HG03139 (cell line): Measurements from ENCODE around the gene NQO1.
"Not testable (repeated sequence)": the region's sequence is repeated elsewhere in the genome, so short reads cannot be mapped to it uniquely, and the experiment has no call there.

Experiments used
- ATAC-seq: cut with Tn5 transposase; IDR thresholded peaks from one replicate; pipeline ENCODE4 v1.9.1; 2021; ENCODE audit not compliant: unreplicated experiment

Gene NQO1

DNA sequence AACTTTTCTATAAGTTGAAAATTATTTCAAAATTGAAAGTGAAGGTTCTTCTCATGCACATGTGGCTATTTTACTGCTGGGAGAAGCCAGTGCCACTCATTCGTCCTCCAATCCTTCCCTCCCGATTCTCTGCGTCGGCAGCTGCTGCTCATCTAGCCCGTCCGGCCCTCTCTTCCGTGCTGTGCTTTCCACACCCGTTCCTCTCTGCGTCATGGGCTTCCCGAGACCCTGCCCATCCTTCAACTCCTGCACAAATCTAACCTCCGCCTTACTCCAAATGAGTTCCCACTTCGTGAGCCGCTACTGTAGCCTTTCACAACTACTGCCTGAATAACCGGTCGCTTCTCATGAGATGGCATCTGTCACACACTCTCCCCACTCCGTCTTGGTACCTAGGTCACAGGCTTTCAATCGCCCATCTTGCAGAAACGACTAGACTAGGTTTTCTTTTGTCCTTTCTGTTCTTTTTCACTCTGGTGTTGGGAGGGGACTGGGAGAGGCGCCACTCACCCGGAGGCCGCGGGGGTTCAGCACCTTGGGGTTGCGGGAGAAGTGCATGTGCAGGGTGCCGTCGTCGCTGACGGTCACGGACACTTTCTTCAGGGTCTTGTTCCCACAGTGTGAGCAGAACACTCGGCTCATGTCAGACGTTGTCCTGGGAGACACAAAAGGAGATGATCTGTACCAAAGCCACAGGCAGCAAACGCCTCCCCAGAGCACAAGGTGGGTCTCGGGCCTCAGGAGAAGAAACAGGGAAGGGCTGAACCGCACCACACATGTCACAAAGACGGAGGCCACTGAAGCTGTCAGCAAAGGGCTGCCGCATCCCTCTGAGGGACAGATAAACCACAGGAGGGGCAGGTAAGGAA is 18.2 kb upstream of the NQO1 start:
- no peak for ATAC-seq

DNA sequence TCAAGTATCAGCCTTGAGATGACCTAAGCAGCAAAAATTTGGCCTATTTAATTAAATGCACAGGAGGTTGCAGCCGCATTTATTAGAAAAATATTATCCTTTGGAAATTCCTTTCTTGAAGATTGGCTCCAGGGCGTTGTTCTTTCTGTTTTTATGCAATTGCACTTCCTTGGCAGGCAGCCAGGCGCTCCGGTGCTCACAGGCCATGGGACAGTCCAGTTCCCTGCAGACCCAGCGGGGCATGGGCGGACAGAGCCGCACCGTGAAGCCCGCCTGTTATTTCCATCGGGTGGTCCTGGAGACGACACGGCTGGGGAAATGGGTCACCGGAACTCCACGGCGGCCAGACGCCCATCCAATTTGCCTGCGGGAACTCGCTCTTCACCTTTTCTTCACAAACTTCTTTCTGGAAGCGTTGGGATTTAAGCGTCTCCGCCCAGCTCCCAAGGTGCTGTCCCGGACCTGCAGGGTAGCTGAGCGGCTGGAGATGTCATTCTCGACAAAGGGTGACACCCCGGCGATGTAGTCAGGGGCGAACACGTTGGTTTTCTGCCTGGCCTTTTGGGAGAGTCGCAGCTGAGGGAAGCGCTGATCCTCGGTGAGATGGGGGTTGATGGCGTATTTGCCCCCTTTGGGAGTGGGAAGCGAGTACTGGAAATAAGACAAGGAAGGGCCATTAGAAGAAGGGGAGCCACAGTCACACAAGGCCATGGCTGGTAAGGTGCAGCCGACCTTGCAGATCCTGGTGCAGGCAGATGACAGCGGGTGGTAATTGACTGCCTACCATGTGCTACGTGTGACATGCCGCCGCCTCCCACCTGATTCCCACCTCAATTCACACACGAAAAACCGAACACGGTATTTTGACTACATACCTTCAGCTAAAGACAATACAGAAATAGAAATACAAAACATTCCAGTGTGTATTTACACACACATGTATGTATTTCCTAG is 15.9 kb upstream of the NQO1 start:
- ATAC-seq, result no peak

DNA sequence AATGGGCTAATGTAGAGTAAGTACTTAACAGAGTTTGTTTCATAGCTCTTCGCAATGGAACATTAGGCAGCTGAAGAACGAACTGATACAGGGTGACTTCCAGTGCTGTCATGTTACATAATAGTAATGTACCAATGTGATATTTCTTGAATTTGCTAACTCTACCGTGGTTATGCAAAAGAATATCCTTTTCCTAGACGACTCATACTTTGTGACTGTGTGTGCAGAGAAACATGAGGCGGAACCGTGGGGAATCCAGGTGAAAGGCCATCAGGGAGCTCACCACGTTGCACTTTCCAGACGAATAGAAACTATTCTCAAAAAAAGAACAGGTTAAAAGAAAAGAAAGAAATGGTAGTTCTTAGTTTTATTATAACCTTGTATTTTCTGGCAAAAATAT is 15.2 kb upstream of the NQO1 start:
- ATAC-seq, result no peak

DNA sequence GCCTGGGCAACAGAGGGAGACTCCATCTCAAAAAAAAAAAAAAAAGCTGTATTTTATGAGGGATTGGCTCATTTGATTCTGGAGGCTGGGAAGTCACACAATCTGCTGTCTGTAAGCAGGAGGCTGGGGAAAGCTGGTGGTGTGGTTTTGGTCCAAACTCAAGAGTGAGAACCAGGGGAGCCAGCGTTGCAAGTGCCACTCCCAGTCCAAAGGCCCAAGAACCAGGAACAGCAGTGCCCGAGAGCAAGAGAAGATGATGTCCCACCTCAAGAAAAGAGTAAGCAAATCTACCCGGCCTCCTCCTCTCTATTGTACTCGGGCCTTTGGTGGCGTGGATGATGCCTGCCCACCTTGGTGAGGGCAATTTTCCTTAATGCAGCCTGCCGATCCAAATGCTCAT is 5.7 kb upstream of the NQO1 start:
- ATAC-seq, result no peak

DNA sequence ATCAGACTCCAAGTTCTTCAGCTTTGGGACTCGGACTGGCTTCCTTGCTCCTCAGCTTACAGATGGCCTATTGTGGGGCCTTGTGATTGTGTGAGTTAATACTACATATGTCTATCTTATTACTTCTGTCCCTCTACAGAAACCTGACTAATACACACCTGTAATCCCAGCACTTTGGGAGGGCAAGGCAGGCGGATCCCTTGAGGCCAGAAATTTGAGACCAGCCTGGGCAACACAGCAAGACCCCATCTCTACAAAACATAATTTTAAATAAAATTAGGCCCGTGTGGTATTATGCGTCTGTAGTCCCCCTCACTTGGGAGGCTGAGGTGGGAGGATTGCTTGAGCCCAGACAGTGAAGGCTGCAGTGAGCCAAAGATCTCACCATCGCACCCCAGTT is 4.9 kb upstream of the NQO1 start:
- ATAC-seq, result not testable (repeated sequence)

DNA sequence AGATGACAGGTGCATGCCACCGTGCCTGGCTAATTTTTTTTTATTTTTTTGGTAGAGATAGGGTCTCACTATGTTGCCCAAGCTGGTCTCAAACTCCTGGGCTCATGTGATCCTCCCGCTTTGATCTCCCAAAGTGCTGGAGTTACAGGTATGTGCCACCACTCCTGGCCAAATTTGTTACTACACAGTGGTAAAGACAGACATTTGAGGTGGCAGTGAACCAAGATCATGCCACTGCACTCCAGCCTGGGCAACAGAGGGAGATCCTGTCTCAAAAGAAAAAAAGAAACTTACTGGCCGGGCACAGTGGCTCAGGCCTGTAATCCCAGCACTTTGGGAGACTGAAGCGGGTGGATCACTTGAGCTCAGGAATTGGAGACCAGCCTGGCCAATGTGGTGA is 2.7 kb upstream of the NQO1 start:
- ATAC-seq, result not testable (repeated sequence)

DNA sequence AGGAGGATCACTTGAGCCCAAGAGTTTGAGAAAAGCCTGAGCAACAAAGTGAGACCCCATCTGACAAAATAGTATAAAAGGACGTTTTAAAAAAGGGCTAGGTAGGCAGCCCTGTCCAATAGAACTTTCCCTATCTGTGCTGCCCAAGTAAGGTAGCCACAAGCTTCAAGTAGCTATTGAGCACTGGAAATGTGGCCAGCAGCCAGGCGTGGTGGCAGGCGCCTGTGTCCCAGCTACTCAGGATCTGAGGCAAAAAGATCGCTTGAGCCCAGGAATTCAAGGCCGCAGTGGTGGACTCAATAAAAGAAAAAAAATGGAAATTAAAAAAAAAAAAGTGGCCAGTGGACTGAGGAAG is 1.5 kb upstream of the NQO1 start:
- no peak for ATAC-seq

DNA sequence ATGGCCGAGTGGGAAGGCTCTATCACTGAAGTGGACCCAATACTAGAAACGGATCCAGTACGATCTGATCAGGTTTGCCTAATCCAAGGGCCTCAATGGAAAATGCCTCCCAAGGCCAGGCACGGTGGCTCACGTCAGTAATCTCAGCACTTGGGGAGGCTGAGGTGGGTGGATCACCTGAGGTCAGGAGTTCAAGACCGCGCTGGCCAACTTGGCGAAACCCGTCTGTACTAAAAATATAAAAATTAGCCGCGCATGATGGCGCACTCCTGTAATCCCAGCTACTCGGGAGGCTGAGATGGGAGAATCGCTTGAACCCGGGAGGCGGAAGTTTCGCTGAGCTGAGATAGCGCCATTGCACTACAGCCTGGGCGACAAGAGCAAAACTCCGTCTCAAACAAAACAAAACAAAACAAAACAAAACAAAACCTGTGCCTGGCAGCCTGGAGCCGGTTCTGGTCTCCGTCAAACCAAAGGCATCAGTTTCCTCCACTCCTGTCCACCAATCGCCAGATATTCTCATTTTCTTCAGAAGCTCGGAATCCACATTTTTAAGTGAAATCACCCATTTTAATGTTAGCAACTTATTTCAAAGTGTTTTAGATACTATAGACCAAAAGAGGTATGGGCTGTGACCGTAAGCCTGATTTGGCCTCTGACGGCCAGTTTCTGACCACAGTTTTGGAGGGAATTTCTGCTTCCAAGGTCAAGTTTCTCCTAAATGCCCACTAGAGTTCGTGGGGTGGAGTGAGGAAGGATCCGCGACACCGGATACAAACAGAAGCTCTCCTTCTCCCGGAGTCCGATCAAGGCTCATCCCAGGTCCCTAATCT is 664 bp downstream of the NQO1 start:
- ATAC-seq, result no peak

DNA sequence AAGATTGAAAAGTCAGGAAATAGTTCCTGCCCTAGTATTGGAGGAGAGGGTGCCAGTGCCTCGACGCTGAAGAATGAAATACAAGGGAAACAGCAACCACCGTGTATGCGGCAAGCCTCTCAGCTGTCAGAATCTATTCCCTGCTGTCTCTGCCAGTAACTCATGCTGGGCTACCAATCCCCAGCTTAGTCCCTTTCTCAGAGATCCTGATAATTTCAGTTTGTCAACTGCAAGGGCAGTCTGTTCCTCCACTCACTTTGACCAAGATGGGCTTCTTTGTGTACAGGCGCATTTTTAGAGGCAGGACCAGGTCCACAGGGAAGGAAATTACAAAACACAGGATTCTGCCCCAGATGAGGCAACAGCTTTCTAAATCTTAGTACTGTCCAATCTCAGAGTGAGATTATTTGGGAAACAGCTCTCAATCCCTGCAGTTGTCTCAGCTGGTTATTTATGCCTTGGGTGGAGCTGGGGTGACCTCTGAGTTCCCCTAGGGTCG is 1.3 kb downstream of the NQO1 start:
- no peak for ATAC-seq

DNA sequence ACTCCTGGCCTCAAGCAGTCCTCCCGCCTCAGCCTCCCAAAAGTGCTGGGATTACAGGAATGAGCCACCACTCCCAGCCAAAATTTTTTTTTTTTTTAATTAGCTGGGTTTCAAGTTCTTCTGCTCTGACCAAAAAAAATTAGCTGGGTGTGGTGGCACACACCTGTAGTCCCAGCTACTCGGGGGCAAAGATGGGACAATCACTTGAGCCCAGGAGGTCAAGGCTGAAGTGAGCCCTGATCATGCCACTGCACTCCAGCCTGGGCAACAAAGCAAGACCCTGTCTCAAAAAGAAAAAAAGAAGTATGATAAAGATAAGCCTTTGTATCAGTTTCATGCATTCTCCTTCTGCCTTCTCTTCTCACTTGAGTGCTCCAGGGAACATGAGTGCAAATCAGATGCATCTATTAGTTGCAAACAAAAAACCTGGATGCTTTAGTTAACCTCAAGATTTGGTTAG is 1.9 kb downstream of the NQO1 start:
- ATAC-seq, result no peak

DNA sequence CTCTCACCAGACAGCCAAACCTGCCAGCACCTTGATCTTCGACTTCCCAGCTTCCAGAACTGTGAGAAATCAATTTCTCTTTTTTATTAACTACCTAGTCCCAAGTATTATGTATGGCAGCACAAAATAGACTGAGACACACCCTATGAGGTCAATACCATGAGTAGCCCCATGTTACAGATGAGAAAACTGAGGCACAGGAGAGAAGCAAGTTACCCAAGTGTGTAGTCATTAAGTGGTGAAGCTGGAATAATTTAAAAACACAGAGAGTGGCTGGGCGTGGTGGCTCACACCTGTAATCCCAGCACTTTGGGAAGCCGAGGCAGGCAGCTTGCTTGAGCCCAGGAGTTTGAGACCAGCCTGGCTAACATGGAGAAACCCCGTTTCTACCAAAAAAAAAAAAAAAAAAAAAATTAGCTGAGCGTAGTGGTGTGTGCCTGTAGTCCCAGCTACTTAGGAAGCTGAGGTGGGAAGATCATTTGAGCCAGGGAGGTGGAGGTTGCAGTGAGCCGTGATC is 4.9 kb downstream of the NQO1 start:
- ATAC-seq, result no peak

DNA sequence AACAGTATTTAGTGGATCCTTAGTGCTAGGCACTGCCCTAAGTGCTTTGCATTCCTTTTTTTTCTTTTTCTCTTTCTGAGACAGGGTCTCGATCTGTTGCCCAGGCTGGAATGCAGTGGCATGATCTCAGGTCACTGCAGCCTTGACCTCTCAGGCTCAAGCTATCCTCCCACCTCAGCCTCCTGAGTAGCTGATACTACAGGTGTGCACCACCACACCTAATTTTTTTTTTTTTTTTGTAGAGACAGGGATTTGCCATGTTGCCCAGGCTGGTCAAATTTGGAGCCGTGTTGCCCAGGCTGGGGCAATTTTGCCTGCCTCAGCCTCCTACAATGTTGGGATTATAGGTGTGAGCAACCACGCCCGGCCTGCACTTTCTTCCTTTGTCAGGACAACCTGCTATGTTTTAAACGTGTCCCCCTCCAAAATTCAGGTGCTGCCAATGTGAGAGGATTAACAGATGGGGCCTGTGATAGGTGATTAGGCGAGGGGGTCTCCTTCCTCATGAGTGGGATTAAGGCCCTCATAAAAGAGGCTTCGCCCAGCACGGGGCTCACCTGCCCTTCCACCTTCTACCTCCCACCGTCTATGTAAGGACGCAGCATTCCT is 5.4 kb downstream of the NQO1 start:
- no peak for ATAC-seq

DNA sequence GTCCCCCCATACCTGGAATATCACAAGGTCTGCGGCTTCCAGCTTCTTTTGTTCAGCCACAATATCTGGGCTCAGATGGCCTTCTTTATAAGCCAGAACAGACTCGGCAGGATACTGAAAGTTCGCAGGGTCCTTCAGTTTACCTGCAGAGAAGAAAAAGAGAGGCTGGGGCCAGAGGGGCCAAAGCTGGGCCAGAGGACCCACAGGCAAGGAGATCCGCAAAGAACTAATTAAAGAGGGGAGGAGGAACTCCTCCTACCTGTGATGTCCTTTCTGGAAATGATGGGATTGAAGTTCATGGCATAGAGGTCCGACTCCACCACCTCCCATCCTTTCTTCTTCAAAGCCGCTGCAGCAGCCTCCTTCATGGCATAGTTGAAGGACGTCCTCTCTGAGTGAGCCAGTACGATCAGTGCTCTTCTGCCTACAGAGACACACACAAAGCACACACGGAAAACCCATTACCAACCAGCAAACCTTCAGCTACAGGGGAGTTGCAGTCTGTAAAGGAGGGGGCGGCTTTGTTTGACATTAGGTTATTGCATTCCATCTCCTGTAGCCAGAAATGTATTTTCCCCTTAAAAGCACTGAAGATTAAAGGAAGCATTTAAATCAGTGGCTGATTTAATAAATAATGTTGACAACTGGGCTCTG is 8.1 kb downstream of the NQO1 start:
- ATAC-seq, result no peak

DNA sequence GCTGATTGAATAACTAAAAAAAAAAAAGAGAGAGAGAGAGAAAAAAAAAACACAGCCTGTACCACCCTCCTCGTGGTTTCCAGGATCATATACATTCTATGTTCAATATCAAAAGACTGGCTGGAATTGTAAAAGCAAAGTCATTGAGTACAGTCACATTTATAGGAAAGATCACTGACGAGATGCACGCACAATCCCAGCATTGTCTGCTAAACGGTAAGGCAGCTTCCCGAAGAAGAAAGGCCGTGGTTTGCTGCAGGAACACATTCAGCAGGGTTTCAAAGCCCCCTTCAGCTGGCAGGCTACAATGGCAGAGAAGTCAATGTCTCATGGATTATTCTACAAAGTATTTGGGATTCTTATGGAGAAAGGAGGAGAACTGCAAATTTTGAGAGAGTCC is 9.3 kb downstream of the NQO1 start:
- ATAC-seq, result no peak

DNA sequence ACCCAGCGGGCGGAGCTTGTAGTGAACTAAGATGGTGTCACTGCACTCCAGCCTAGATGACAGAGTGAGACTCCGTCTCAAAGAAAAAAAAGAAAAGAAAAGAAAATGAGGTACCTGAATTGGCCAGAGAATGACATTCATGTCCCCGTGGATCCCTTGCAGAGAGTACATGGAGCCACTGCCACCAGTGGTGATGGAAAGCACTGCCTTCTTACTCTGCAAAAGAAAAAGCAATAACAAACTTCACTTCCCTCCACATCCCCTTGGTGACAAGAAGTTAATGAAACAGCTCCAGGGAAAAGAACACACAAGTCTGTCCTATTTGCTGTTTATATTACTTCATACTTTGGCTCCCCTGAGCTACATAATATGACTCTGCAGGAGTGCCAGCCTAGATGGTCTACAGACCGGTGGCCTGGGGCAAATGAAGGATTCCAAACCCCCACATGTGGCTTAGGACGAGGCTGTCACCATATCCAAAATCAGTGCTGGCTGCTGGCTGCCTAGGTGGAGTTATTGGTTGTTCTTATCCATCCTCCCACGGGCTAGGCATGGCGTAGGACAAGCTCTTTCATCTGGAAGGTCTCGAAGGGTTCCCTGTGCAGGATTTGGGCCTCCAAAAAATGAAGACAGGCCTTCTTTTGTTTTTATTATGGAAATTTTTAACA is 13.3 kb downstream of the NQO1 start:
- ATAC-seq, result no peak

DNA sequence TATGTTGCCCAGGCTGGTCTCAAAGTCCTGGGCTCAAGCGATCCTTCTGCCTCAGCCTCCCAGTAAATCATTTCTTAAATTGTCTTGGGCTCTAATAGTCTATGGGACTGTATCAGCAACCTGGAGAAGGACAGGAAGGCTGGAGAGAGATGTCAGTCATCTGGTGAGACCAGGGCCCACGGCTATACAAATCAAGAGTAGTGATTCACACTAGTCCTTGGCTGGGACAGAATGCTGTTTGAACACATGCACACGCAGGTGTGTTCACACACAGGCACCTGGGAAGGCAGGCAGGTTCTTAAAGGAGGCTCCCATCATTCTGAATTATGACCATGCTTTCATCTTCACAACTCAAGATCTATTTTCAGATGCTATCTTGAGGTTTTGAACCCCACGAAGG is 14.1 kb downstream of the NQO1 start:
- ATAC-seq, result no peak

DNA sequence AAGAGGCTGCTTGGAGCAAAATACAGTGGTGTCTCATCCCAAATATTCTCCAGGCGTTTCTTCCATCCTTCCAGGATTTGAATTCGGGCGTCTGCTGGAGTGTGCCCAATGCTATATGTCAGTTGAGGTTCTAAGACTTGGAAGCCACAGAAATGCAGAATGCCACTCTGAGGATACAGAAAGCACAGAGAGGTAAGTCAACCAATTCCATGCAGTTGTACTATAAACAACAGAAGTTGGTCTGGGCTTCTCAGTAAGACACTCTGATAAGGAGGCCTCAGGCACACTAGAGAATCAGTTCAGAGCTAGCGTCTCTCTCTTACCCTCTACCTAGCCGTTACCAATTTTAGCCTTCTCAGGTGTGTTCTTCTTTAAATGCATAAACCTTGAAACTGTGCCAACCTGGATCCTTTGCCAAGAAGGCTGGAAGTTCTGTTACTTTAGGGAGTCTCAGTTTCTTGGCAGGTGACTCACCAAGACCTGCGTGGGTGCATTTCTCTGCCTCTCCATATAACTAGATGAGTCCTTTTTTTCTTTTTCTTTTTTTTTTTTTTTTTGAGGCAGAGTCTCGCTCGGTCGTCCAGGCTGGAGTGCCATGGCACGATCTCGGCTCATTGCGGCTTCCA is 15.1 kb downstream of the NQO1 start:
- no peak for ATAC-seq

DNA sequence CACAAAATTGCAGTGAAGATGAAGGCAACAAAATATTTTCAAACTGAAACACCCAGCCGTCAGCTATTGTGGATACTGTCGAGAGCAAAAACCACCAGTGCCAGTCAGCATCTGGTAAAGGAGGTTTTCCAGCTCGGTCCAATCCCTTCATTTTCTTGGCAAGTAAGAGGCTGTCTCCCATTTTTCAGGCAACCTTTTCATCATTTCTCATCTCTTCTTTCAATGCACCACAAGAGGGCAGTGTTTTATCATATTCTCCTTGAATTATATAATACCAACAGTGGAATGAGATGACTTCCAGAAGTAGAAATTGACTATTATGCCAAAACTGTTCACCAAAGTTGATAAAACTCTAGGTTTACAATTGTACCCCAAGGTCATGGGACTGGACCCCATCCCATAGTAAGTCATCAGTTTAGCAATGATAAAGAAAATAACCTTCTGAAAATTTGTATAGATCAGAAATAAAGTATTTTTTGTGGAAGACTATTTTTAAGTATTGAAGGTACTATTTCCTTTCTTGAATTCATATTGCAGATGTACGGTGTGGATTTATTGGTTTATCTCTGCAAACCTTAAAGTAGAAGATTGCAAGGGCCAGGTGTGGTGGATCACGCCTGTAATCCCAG is 16.8 kb downstream of the NQO1 start:
- no peak for ATAC-seq
